Stimulated activated CD8-positive, alpha-beta memory T cell treated with anti-CD3 and anti-CD28 coated beads, Interleukin-12 subunit alpha, Interleukin-12 subunit beta, amount 100 ng/mL, for 4 hours (primary cell): Measurements from ENCODE around the gene MAEL.
A peak's percentile ranks its signal among the peaks of the same experiment; 100 is the strongest.
"Not testable (repeated sequence)": the region's sequence is repeated elsewhere in the genome, so short reads cannot be mapped to it uniquely, and the experiment has no call there.

ENCODE experiments used
- DNase-seq: peaks from one replicate; pipeline ENCODE4 v3.0.0-alpha.2; 2020; ENCODE audit warnings: low read depth

MAEL gene

DNA sequence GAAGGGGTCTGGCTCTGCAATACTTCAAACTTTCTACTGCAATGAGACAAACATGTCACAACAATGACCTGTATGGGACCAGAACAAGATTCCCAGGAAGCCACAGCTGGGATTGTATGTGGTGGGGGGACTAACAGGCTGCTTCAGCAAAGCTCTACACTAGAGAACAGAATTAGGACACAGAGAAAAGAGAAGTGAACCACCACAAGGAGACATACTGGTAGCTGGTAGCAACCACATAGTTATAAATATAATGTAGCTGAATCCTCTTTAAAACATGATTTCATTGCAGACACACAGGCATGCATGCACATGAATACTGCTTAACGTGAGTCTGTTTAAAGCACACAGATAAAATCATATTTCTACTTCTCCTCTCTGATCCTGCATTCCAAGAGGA is 10.3 kb upstream of the MAEL start:
- no peak for DNase-seq

DNA sequence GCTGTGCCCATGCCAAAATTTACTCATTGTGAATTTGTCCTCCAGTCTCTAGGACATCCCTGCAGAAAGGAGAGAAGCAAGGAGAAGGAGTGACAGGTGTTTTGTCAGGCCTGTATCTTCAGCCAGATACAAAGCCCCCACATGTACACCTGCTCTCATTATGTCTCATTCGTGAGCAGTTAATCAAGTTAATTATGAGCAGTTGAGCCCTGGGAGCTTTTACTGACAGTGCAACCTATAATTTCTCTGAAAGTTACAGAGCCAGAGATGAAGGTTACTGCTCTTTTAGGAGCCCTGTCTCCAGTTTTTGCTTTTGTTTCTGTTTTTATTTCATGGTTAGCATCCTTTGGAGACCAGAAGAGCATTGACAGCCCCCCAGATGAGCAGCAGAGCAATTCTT is 8.7 kb upstream of the MAEL start:
- DNase-seq = no peak

DNA sequence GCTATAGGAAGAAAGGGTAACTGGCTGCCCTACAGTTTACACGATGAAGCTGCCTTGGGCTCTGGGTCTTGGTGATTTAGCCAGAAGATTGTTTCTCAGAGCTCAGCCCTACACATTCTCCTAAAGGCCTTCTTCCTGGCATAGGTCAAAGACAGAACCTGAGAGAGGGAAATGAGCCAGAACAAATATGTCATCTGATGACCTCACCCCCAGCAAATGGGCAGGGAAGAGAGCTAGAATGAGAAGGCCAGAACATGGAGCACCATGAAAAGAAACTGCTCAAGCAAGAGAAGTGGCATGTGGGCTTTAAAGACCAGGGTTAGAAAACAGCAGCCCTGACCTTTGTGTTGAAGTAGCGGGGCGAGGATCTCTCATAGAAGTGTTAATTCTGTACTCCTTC is 8.3 kb upstream of the MAEL start:
- DNase-seq = no peak

DNA sequence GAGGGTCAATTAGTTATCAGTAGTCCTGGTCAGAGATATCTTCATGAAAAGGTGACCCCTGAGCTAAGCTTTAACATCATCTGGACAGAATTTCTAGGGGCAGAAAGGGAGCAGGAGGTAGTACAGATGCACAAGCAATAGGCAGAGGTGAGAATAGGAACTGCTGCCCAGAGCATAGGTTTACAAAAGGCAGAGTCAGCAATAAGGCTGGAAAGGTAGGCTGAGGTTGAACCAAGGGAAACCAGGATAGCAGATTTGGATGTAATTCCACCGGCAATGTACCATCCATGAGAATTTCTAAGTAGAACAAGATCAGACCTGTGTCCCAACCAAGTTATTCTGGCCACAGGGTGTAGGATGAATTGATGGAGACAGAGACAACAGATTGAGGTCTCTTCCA is 7.5 kb upstream of the MAEL start:
- no peak for DNase-seq

GRCh38 chr1:166999075-166999474 is 10.0 kb downstream of the MAEL start:
- no peak for DNase-seq

GRCh38 chr1:166999500-167000055 is 10.5 kb downstream of the MAEL start:
- DNase-seq = no peak

DNA sequence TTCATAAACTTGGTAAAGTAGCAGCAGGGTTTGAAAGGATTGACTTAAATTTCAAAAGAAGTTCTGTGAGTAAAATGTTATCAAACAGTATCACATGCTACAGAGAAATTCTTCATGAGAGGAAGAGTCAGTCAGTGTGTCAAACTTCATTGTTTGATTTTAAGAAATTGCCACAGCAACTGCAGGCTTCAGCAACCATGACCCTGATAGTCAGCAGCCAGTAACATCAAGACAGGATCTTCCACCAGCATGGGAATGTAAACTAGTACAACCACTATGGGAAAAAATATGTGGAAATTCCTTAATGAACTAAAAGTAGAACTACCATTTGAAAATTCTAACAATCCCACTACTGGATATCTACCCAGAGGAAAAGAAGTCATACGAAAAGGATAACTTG is 11.5 kb downstream of the MAEL start:
- no peak for DNase-seq

DNA sequence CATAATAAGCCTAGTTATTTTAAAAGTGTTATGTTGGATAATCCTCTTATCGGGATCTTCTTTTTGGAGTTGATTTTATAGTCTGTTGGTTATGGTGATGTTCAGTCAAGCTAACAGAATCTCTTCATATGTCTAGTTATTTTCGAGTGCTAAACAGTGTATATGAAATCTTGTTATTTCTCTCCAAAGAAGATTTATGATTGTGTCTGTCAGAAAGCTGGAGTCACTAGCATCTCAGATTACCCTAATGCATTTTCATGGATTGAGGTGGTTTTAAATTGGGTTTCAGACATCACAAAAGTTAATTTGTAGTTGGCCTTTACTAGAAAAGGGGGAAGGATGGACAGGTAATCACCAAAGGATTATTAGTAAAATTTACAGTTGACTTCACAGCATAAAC is 13.3 kb downstream of the MAEL start:
- no peak for DNase-seq

DNA sequence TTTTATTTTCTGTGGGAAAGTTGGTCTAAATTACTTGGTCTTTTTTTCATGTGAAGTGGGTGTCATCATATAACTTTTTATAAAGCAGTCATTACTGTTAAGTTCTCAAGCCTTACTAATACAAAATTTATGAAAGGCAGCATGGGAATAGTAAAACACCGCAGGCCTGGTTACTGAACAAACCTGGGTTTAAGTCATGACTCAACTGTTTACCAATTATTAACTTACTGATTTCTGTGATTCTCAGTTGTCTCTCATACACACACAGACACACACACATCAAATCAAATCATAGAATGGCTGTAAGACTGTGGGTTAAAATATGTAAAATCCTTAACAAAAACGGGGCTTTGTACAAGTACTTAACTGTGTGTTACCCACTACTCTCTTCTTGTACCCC is 14.6 kb downstream of the MAEL start:
- DNase-seq = no peak

GRCh38 chr1:167011560-167012191 is 22.6 kb downstream of the MAEL start:
- DNase-seq = no peak

DNA sequence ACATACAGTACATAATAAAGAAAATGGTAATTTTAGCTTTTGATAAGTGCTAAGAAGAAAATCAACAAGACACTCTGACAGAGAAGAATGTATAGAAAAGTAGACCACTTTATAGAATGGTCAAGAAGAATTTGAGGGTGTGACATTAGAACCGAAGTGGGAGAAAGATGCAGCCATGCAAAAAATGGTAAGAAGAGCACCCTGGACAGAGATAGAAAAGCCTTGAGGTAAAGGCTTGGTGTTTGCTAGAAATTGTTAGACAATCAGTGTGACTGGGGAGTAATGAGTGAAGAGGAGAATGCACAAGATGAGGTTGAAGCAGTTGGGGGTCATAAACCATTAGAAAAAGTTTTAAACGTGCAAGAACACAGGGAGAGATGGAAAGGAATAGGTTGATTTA is 23.5 kb downstream of the MAEL start:
- no peak for DNase-seq

GRCh38 chr1:167013108-167013929 is 24.2 kb downstream of the MAEL start:
- no peak for DNase-seq

GRCh38 chr1:167016100-167016750 is 27.1 kb downstream of the MAEL start:
- no peak for DNase-seq

- no peak for DNase-seq
Measured at GRCh38 chr1:167022384-167022783, 33.3 kb downstream of the MAEL start.

DNA sequence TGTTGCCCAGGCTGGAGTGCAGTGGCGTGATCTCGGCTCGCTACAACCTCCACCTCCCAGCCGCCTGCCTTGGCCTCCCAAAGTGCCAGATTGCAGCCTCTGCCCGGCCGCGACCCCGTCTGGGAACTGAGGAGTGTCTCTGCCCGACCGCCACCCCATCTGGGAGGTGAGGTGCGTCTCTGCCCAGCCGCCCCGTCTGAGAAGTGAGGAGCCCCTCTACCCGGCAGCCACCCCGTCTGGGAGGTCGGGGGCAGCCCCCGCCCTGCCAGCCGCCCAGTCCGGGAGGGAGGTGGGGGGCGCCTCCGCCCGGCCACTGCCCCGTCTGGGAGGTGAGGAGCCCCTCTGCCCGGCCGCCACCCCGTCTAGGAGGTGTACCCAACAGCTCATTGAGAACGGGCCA is 40.5 kb downstream of the MAEL start:
- DNase-seq = not testable (repeated sequence)

- DNase-seq = no peak
Measured at GRCh38 chr1:167033646-167034045, 44.6 kb downstream of the MAEL start.

- DNase-seq = peak; percentile 43
Measured at GRCh38 chr1:167043752-167044488, 54.8 kb downstream of the MAEL start.

DNA sequence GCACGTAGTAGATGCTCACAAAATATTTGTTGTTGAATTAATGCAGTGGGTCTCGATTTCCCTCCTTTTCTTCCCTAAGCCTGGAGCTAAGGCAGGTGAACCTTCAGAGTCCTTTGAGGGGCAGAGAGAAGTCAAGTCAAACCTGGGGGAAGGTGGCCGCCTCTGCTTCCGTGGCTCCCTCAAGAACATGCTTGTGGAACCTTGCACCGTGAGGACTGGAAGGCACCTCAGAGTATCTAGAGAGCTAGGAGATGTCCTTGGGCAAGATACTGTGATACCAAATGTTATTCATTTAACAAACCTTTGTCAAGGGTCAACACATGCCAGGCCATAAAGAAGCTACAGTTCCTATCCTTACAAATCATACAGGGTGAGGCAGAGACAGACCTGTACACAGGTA is 62.8 kb downstream of the MAEL start:
- DNase-seq = no peak

- DNase-seq = no peak
Measured at GRCh38 chr1:167052389-167052788, 63.3 kb downstream of the MAEL start.

GRCh38 chr1:167054531-167054930 is 65.5 kb downstream of the MAEL start:
- no peak for DNase-seq

DNA sequence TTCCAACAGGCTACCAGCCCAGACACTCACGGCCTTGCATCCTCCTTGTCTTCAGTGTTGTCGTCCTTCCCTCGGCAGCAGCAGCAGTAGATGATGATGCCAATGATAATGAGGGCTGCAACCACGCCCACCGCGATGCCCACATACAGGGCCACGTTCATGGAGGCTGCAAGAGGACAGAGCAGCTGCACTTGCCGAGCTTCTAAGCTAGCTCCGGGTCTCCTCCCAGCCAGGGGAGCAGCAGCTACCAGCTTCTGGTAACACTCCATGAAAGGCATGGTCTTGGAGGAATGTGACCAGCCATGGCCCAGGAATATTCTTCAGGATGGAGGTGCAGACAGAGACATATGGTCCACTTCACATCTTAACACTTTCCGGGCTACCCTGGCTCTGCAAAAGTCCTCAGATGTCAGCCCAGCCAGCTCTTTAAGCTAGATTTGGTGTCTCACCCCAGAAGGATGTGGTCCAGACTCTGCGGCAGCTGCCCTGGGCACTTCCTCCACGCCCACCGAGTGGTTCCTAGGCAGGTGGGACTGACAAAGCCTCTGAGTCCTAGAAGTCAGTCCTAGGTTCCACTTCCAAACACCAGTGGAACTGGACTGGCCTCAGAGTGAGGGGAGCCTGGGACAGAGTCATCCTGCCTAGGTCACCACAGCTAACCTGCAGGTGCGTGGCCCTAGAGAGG is 66.0 kb downstream of the MAEL start:
- DNase-seq = no peak
